Measurements from ENCODE around the gene ZBTB24.

- TF ChIP-seq CTCF (IDR thresholded peaks at IDR 0.05) = no peak
- no peak for TF ChIP-seq POLR2A (IDR thresholded peaks at IDR 0.05)
Observed at GRCh38 chr6:109453156-109453555, 29.9 kb downstream of the ZBTB24 start.

Data from testis (tissue), 2 donors.